Measurements from ENCODE around the gene SLC22A12. TPM values are rescaled to one million over a fixed set of nuclear protein-coding genes. Genes with fewer than 3 reads are reported as not detected.

SLC22A12 gene
- polyA plus RNA-seq, 1 donor from 2014 or later: not detected

GRCh38 chr11:64602466-64603070 lies 11.5 kb downstream of the SLC22A12 start:
- Histone ChIP-seq H3K27ac (ENCODE audit: low read length) (no peak overlapping the region), H3K4me2 (ENCODE audit: low read length) (no peak overlapping the region), H2AFZ (ENCODE audit: low read depth, low read length) (no peak overlapping the region), H3K36me3 (ENCODE audit: insufficient read depth, low read length) (no peaks in the 10 kb centered on the region), H4K20me1 (ENCODE audit: insufficient read depth) (no peaks in the 10 kb centered on the region), H3K9ac (ENCODE audit: low read length) (no peak overlapping the region), H3F3A (ENCODE audit: insufficient read depth, low read length, poor library complexity, severe bottlenecking) (no peaks in the 10 kb centered on the region), H3K27me3 (ENCODE audit: insufficient read depth, low read depth, low read length) (no peaks in the 10 kb centered on the region), H3K9me2 (ENCODE audit: insufficient read depth, low read length) (no peaks in the 10 kb centered on the region), H3K4me3 (ENCODE audit: low read length) (no peak overlapping the region), H3K9me3 (ENCODE audit: low read length) (no peaks in the 10 kb centered on the region), H3K79me2 (replicated peaks; ENCODE audit: insufficient read depth, low read length) (no peaks in the 10 kb centered on the region)
- TF ChIP-seq EP300 (conservative IDR thresholded peaks at IDR 0.05; ENCODE audit: poor library complexity, severe bottlenecking) (no peak), CTCF (IDR thresholded peaks at IDR 0.05; ENCODE audit: poor library complexity, severe bottlenecking) (no peak), RAD21 (conservative IDR thresholded peaks at IDR 0.05) (no peak), EZH2 (IDR thresholded peaks at IDR 0.05; ENCODE audit: borderline replicate concordance, insufficient read depth, low read length, poor library complexity, severe bottlenecking) (no peak), MXI1 (conservative IDR thresholded peaks at IDR 0.05; ENCODE audit: poor library complexity, severe bottlenecking) (no peak), POLR2AphosphoS5 (IDR thresholded peaks at IDR 0.05) (no peak), SMC3 (conservative IDR thresholded peaks at IDR 0.05; ENCODE audit: poor library complexity) (no peak), REST (IDR thresholded peaks at IDR 0.05; ENCODE audit: borderline replicate concordance) (no peak), TAF1 (IDR thresholded peaks at IDR 0.05; ENCODE audit: low read depth) (no peak)

- no peak overlapping the region for H3K4me3 ChIP-seq (ENCODE audit: low read length)
- H3K27me3 ChIP-seq (ENCODE audit: insufficient read depth, low read depth, low read length): no peaks in the 10 kb centered on the region
- no peak overlapping the region for H3K27ac ChIP-seq (ENCODE audit: low read length)
- no peaks in the 10 kb centered on the region for H3F3A ChIP-seq (ENCODE audit: insufficient read depth, low read length, poor library complexity, severe bottlenecking)
- no peaks in the 10 kb centered on the region for H3K36me3 ChIP-seq (ENCODE audit: insufficient read depth, low read length)
- no peak overlapping the region for H3K9ac ChIP-seq (ENCODE audit: low read length)
- no peaks in the 10 kb centered on the region for H3K9me3 ChIP-seq (ENCODE audit: low read length)
- no peak overlapping the region for H3K4me2 ChIP-seq (ENCODE audit: low read length)
- no peak overlapping the region for H2AFZ ChIP-seq (ENCODE audit: low read depth, low read length)
- peak; percentile 12 for TF ChIP-seq POLR2AphosphoS5 (IDR thresholded peaks at IDR 0.05)
- no peak for TF ChIP-seq REST (IDR thresholded peaks at IDR 0.05; ENCODE audit: borderline replicate concordance)
- no peaks in the 10 kb centered on the region for H3K9me2 ChIP-seq (ENCODE audit: insufficient read depth, low read length)
- no peaks in the 10 kb centered on the region for H3K79me2 ChIP-seq (replicated peaks; ENCODE audit: insufficient read depth, low read length)
- H4K20me1 ChIP-seq (ENCODE audit: insufficient read depth): no peaks in the 10 kb centered on the region
Observed at GRCh38 chr11:64603411-64604110, 12.5 kb downstream of the SLC22A12 start.
